GM18526 (cell line): Measurements from ENCODE around the gene ARHGAP4.

Experiments
- POLR2A ChIP-seq: IDR thresholded peaks from 3 replicates; pipeline ENCODE4 v1.6.1; 2011; ENCODE audit not compliant: insufficient read length; ENCODE audit errors: extremely low read depth

The ARHGAP4 gene

GRCh38 chrX:153911798-153912197, 14.3 kb downstream of the ARHGAP4 start:
- no peak for TF ChIP-seq POLR2A

- no peak for TF ChIP-seq POLR2A
These were observed 15.6 kb downstream of the ARHGAP4 start for GRCh38 chrX:153910446-153910845.

- TF ChIP-seq POLR2A, result no peak
These were observed 16.1 kb downstream of the ARHGAP4 start for GRCh38 chrX:153909980-153910360.

- no peak for TF ChIP-seq POLR2A
These were observed 16.8 kb downstream of the ARHGAP4 start for GRCh38 chrX:153909024-153909979.

- TF ChIP-seq POLR2A, result no peak
These were observed 17.7 kb downstream of the ARHGAP4 start for GRCh38 chrX:153908219-153908860.

GRCh38 chrX:153907456-153907855, 18.6 kb downstream of the ARHGAP4 start:
- no peak for TF ChIP-seq POLR2A

GRCh38 chrX:153906126-153906917, 19.7 kb downstream of the ARHGAP4 start:
- no peak for TF ChIP-seq POLR2A

- no peak for TF ChIP-seq POLR2A
These were observed 20.5 kb downstream of the ARHGAP4 start for GRCh38 chrX:153905481-153906095.

- no peak for TF ChIP-seq POLR2A
These were observed 21.8 kb downstream of the ARHGAP4 start, which contains the start of gene AVPR2 for GRCh38 chrX:153903991-153904957. Gene AVPR2, plus strand, starts transcription at chrX:153904673. Its CDS starts 473 bp downstream, at chrX:153905146.

GRCh38 chrX:153903238-153903980, 22.7 kb downstream of the ARHGAP4 start:
- no peak for TF ChIP-seq POLR2A

- TF ChIP-seq POLR2A, result no peak
These were observed 23.7 kb downstream of the ARHGAP4 start for GRCh38 chrX:153902385-153902784.

- no peak for TF ChIP-seq POLR2A
These were observed 24.3 kb downstream of the ARHGAP4 start for GRCh38 chrX:153901753-153902140.
